Activated gamma-delta T cell treated with Interleukin-2 at 50 U/mL for 16 hours (primary cell): ENCODE results near the gene DNAJB9.

Source experiments
- DNase-seq: peaks from one replicate; pipeline ENCODE4 v3.0.0-alpha.2; 2020

The DNAJB9 gene

DNA sequence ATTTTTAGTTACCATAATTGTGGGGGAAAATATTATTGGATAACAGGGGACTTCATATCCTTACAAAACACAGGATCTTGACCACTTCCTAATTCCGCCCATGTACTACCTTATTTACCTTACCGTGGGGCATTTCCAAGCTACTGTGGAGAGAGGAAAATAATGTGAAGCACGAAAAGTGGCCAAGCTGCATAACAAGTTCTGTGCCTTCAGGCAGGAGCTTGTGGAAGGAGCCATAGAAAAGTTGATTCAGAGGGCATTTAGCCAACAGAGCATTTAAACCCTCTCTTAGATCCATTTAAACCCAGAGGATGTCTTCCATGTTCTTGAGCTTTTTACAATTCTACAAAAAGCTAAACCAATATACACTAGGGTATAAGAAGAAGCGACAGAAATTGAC lies 41.6 kb downstream of the DNAJB9 start:
- DNase-seq, result no peak

DNA sequence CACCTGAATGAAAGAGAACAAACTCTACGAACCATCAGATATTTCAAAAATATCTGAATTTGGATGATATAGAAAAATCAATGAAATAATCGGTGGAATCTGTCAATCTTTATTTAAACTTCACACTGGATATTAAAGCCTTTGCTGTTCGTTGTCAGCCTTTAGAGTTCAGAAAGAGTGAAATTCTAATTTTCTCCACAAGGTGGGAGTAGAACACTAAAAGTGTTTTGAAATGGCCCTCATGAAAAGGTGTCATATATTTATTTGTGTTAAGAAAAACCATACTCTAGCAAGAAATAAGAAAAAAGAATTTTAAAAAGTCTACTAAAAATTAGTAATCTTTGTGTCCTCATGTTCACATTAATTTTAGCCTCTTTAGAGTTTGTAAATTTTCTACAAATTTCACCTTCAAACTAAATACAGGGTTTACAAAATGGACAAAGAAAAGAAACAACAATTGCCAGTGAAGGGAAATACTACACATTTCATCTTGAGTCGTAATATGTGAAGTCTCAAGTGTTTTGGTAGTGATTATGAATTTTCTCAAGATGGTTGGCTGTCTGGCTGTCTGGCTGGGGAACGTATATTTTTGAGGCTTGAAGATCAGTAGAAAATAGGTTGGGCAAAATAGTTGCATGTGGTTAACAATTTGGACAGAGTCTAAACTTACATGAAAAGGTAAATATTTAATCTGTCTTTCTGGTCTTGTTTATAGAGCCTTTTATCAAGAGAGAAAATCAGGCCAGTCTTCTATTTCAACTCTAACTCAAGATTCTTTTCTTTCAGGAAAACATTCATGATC lies 43.7 kb downstream of the DNAJB9 start:
- no peak for DNase-seq

DNA sequence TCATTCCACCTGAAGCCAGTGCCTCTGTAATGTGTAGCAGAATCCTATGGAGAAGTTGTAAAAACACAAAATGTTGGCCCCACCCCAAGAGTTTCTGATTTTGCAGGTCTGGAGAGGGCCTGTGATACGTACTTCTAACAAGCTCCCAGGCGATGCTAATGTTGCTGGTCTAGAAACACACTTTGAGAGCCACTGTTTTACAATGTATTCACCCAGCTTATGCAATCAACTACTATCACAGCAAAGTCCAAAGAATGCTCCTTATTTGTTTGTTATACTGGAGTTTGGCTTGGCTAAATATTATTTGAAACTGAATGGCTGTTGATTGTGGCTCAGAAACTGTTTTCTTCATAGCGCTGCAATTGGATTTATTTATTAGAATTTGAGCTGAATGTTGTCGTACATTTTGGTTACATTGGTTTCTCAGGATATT lies 44.3 kb downstream of the DNAJB9 start:
- no peak for DNase-seq

DNA sequence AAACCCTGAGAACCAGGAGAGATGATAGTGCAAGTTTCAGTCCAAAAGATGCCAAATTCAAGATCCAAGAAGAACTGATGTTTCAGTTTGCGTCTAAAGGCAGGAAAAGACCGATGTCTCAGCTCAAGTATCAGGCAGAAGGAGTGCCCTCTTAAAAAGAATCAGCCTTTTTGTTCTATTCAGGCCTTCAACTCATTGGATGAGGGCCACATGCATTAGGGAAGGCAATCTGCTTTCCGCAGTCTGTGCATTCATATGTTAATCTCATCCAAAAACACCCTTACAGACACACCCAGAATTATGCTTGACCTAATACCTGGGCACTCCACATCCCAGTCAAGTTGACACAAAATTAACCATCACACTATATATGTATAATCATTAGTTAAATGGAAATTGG lies 45.2 kb downstream of the DNAJB9 start:
- DNase-seq, result no peak

DNA sequence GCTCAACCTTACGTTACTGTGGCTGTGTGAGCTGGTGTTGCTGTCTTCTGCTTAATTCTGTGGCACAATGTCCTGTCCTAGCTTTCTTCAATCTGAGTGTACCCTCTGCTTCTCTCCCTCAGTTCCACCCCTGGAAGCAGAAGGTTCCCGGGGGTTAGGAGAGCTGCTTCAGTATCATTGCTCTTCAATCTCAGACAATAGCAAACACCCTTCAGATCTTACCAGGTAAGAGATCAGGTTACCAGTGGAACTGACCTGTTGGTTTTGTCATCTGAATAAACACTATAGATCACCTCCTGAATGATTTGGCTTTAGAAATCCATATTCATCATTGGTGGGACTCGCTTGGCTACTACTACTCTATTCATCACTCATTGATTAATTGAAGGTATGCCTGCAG lies 48.4 kb downstream of the DNAJB9 start:
- no peak for DNase-seq

DNA sequence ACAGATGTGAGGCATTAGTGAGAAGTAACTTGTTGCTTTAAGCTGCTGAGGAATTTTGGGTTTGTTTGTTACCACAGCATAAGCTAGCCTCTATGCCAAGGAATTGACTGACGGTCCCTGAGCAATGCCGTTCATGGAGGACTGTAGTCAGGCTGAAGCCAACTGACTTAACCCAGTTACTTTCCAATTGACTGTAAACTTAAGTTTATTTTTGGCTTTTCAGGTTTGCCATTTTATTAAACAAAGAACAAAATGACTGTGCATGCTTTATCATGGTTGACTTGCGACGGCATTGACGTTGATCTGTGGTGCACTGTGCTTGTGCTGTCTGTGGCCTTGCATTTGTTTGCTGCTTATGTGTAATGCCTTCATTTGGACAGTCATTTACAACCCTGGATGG lies 53.5 kb downstream of the DNAJB9 start:
- DNase-seq, result no peak
